NCI-H748 treated with DMSO at 0.1 percent for 48 hours (cell line): ENCODE data around the gene CFAP99.
"Not testable (repeated sequence)": the region's sequence is repeated elsewhere in the genome, so short reads cannot be mapped to it uniquely, and the experiment has no call there.

Experiments
- DNase-seq: peaks from one replicate; lab custom pipeline; 2025; lab: John Stamatoyannopoulos, UW

Gene CFAP99

GRCh38 chr4:2429945-2430757, 11.4 kb downstream of the CFAP99 start:
- DNase-seq: not testable (repeated sequence)

GRCh38 chr4:2432004-2432403, 13.2 kb downstream of the CFAP99 start:
- DNase-seq: no peak

- no peak for DNase-seq
Measured at GRCh38 chr4:2432991-2433530, 14.3 kb downstream of the CFAP99 start.

GRCh38 chr4:2433609-2434350, 15.0 kb downstream of the CFAP99 start:
- no peak for DNase-seq

GRCh38 chr4:2434420-2434819, 15.7 kb downstream of the CFAP99 start:
- DNase-seq: no peak

GRCh38 chr4:2436301-2436700, 17.5 kb downstream of the CFAP99 start:
- DNase-seq: no peak

GRCh38 chr4:2436761-2437474, 18.2 kb downstream of the CFAP99 start:
- DNase-seq: no peak

GRCh38 chr4:2437475-2438215, 18.9 kb downstream of the CFAP99 start:
- DNase-seq: no peak

GRCh38 chr4:2438822-2439718, 20.3 kb downstream of the CFAP99 start:
- no peak for DNase-seq

GRCh38 chr4:2441393-2442174, 22.8 kb downstream of the CFAP99 start:
- peak; percentile 11 for DNase-seq

- no peak for DNase-seq
Measured at GRCh38 chr4:2442175-2442993, 23.6 kb downstream of the CFAP99 start.

GRCh38 chr4:2443061-2443730, 24.4 kb downstream of the CFAP99 start:
- DNase-seq: no peak

GRCh38 chr4:2443956-2444740, 25.4 kb downstream of the CFAP99 start:
- DNase-seq: no peak

- no peak for DNase-seq
Measured at GRCh38 chr4:2445130-2445529, 26.4 kb downstream of the CFAP99 start.

GRCh38 chr4:2445571-2445970, 26.8 kb downstream of the CFAP99 start:
- DNase-seq: no peak

- DNase-seq: no peak
Measured at GRCh38 chr4:2446656-2447564, 28.2 kb downstream of the CFAP99 start.

GRCh38 chr4:2448589-2448988, 29.8 kb downstream of the CFAP99 start:
- DNase-seq: no peak
